Muscle layer of colon (tissue), 2 donors: ENCODE results near the gene PLIN5.

Source experiments
- H3K27ac ChIP-seq: one replicate; pipeline ENCODE4 v1.7.0; 2013; ENCODE audit warnings: low read depth, mild to moderate bottlenecking, low read length, moderate library complexity
- H3K27me3 ChIP-seq, 2 donors: one replicate each; pipeline ENCODE4 v1.7.0; 2013; ENCODE audit warnings: low read length in 2 of 2, mild to moderate bottlenecking in 2 of 2; ENCODE audit not compliant: insufficient read depth in 2 of 2, control insufficient read depth in 1 of 2
- H3K36me3 ChIP-seq: one replicate; pipeline ENCODE4 v1.7.0; 2013; ENCODE audit warnings: mild to moderate bottlenecking, low read length; ENCODE audit not compliant: insufficient read depth
- H3K4me1 ChIP-seq: one replicate; pipeline ENCODE4 v1.7.0; 2013; ENCODE audit warnings: mild to moderate bottlenecking, low read length; ENCODE audit not compliant: insufficient read depth
- H3K4me3 ChIP-seq, 2 donors: one replicate each; pipeline ENCODE4 v1.7.0; 2013; ENCODE audit warnings: low read length in 2 of 2, low read depth in 1 of 2, mild to moderate bottlenecking in 1 of 2, moderate library complexity in 1 of 2
- H3K9ac ChIP-seq: one replicate; pipeline ENCODE4 v1.7.0; 2013; ENCODE audit warnings: low read length
- H3K9me3 ChIP-seq: one replicate; pipeline ENCODE4 v1.7.0; 2013; ENCODE audit warnings: mild to moderate bottlenecking, low read length
- donor health status: abdominal sarcoma.
- donor health status: Adenocarcinoma of cecum.

The PLIN5 gene

GRCh38 chr19:4523306-4524110, 11.5 kb downstream of the PLIN5 start:
- peaks cover 26% of the 10 kb centered on the region for H3K4me1 ChIP-seq
- no peaks in the 10 kb centered on the region for H3K27me3 ChIP-seq
- no peaks in the 10 kb centered on the region for H3K9me3 ChIP-seq
- H3K36me3 ChIP-seq: no peaks in the 10 kb centered on the region
- H3K27ac ChIP-seq: no peak overlapping the region
- no peak overlapping the region for H3K4me3 ChIP-seq
- no peak overlapping the region for H3K9ac ChIP-seq

- Histone ChIP-seq H3K36me3 (no peaks in the 10 kb centered on the region), H3K4me1 (peaks cover 28% of the 10 kb centered on the region), H3K9ac (no peak overlapping the region), H3K9me3 (no peaks in the 10 kb centered on the region), H3K4me3 (no peak overlapping the region), H3K27me3 (no peaks in the 10 kb centered on the region), H3K27ac (no peak overlapping the region)
Measured at GRCh38 chr19:4522291-4523002, 12.6 kb downstream of the PLIN5 start.

GRCh38 chr19:4521888-4522242, 13.2 kb downstream of the PLIN5 start:
- no peaks in the 10 kb centered on the region for H3K9me3 ChIP-seq
- no peaks in the 10 kb centered on the region for H3K36me3 ChIP-seq
- no peak overlapping the region for H3K27ac ChIP-seq
- H3K9ac ChIP-seq: no peak overlapping the region
- peaks cover 28% of the 10 kb centered on the region for H3K4me1 ChIP-seq
- H3K27me3 ChIP-seq: no peaks in the 10 kb centered on the region
- H3K4me3 ChIP-seq: no peak overlapping the region

- Histone ChIP-seq H3K27ac (no peak overlapping the region), H3K4me1 (peaks cover 30% of the 10 kb centered on the region), H3K9ac (no peak overlapping the region), H3K36me3 (peaks cover 1% of the 10 kb centered on the region), H3K4me3 (no peak overlapping the region), H3K27me3 (no peaks in the 10 kb centered on the region), H3K9me3 (no peaks in the 10 kb centered on the region)
Measured at GRCh38 chr19:4521170-4521887, 13.7 kb downstream of the PLIN5 start.

GRCh38 chr19:4519521-4520277, 15.3 kb downstream of the PLIN5 start:
- peaks cover 13% of the 10 kb centered on the region for H3K36me3 ChIP-seq
- H3K4me1 ChIP-seq: peaks cover 34% of the 10 kb centered on the region
- no peaks in the 10 kb centered on the region for H3K9me3 ChIP-seq
- H3K27ac ChIP-seq: peak overlapping the region; percentile 92
- H3K27me3 ChIP-seq: no peaks in the 10 kb centered on the region
- H3K4me3 ChIP-seq: peak overlapping the region in 1 of 2 donors; percentile 73
- peak overlapping the region; percentile 74 for H3K9ac ChIP-seq

GRCh38 chr19:4519172-4519496, 15.9 kb downstream of the PLIN5 start:
- peak overlapping the region; percentile 44 to 73 for H3K4me3 ChIP-seq
- peak overlapping the region; percentile 92 for H3K27ac ChIP-seq
- no peaks in the 10 kb centered on the region for H3K27me3 ChIP-seq
- peak overlapping the region; percentile 74 for H3K9ac ChIP-seq
- peaks cover 15% of the 10 kb centered on the region for H3K36me3 ChIP-seq
- H3K9me3 ChIP-seq: no peaks in the 10 kb centered on the region
- H3K4me1 ChIP-seq: peaks cover 35% of the 10 kb centered on the region

- Histone ChIP-seq H3K4me3 (peak within 1 kb of the TSS; percentile 81 to 83), H3K27me3 (no peaks in the 10 kb centered on the region), H3K9me3 (no peaks in the 10 kb centered on the region), H3K4me1 (peaks cover 40% of the 10 kb centered on the region), H3K36me3 (peaks cover 20% of the 10 kb centered on the region), H3K27ac (peak within 1 kb of the TSS; percentile 92), H3K9ac (peak within 1 kb of the TSS; percentile 84)
Measured at GRCh38 chr19:4518345-4519171, 16.5 kb downstream of the PLIN5 start, which contains the start of gene PLIN4. Gene PLIN4 (minus strand): TSS chr19:4518486. CDS start chr19:4518272, 214 bp downstream.

- H3K27me3 ChIP-seq: no peaks in the 10 kb centered on the region
- H3K36me3 ChIP-seq: peaks cover 31% of the 10 kb centered on the region
- no peaks in the 10 kb centered on the region for H3K9me3 ChIP-seq
- H3K9ac ChIP-seq: peak overlapping the region; percentile 84
- peaks cover 36% of the 10 kb centered on the region for H3K4me1 ChIP-seq
- H3K27ac ChIP-seq: peak overlapping the region; percentile 92
- peak overlapping the region; percentile 81 to 83 for H3K4me3 ChIP-seq
Measured at GRCh38 chr19:4517451-4518057, 17.5 kb downstream of the PLIN5 start.

GRCh38 chr19:4516939-4517300, 18.1 kb downstream of the PLIN5 start:
- Histone ChIP-seq H3K27ac (peak overlapping the region; percentile 92), H3K9me3 (no peaks in the 10 kb centered on the region), H3K27me3 (no peaks in the 10 kb centered on the region), H3K9ac (peak overlapping the region; percentile 84), H3K36me3 (peaks cover 37% of the 10 kb centered on the region), H3K4me3 (peak overlapping the region; percentile 81 to 83), H3K4me1 (peaks cover 36% of the 10 kb centered on the region)

- Histone ChIP-seq H3K36me3 (peaks cover 42% of the 10 kb centered on the region), H3K4me1 (peaks cover 35% of the 10 kb centered on the region), H3K4me3 (peak overlapping the region in 1 of 2 donors; percentile 81), H3K27me3 (no peaks in the 10 kb centered on the region), H3K27ac (peak overlapping the region; percentile 92), H3K9ac (no peak overlapping the region), H3K9me3 (no peaks in the 10 kb centered on the region)
Measured at GRCh38 chr19:4516199-4516938, 18.7 kb downstream of the PLIN5 start.
